ENCODE results near the gene PSTPIP1. TPM values are rescaled to one million over a fixed set of nuclear protein-coding genes. Genes with fewer than 3 reads are reported as not detected.

PSTPIP1 gene
- total and polyA plus RNA-seq, 2 of the 8 experiments (the other 6 are each of a cell fraction or from before 2014, with no cell fraction given), result 1.6 to 1.8 TPM

DNA sequence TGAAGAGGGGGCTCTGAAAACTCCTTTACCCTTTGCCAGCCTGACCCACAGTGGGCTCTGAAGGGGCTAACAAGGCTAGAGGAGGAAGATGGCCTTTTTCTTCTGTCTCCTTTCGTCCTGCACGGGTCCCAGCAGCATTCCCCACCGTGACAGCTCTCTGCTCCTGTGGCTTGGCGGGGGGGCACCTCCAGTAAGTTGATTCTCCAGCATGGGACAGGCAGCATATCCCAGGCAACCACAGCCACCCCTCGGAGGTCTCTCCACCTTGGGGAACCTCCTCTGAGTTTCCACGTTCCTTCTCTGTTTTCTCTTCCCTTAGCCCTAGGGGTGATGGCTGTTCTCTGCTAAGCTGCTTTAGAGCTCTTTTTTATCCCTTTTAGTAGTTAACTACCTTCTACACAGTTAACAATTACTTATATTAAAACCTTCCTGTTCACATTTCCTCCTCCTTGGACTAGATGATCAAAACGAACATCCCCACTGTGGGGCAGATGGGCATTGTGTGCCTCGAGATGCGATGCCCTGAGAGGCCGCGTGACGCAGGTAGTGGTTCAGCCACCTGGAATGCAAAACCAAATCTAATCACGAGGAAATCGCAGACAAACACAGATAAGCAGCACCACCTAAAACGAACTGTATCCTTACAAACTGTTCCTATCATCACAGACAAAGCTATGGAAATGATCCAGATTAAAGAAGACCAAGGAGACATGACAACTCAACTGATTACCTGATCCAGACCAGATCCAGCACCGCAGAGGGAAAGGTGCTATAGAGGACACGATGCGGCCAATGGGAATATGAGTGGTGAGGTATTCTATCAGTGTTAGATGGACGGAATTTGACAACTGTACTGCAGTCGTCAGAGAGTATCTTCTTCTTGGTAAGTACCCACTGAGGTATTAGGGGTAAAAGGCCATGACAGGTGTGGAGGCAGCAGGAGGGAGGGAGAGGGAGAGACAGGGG lies 48.3 kb downstream of the PSTPIP1 start:
- Histone ChIP-seq H4K5ac (ENCODE audit: insufficient read length, low read depth, low read length) (no peak overlapping the region), H3K4me3 (ENCODE audit: extremely low read depth in 1 of 4, insufficient read depth in 2 of 4, low read depth in 3 of 4, low read length in 4 of 4) (no peak overlapping the region), H3K14ac (ENCODE audit: insufficient read length) (no peak overlapping the region), H3K79me2 (ENCODE audit: control insufficient read depth in 1 of 2, insufficient read depth in 2 of 2, low read length in 2 of 2) (no peaks in the 10 kb centered on the region), H2AK5ac (ENCODE audit: low read depth, low read length) (no peak overlapping the region), H3K27me3 (replicated peaks in 1 of 4; ENCODE audit: control insufficient read depth in 3 of 4, extremely low read depth in 1 of 4, insufficient read depth in 3 of 4, low read length in 3 of 4) (no peaks in the 10 kb centered on the region), H3K18ac (ENCODE audit: extremely low read depth, low read length) (no peak overlapping the region), H3K4me2 (ENCODE audit: insufficient read depth in 1 of 2, low read depth in 2 of 2, low read length in 2 of 2) (no peak overlapping the region), H3K9me3 (ENCODE audit: insufficient read depth in 2 of 2, low read depth in 1 of 2, low read length in 1 of 2) (peaks cover 0 to 4% of the 10 kb centered on the region in 2 experiments; a peak in 1 of 4 replicates), H3K23me2 (ENCODE audit: low read depth, low read length) (no peaks in the 10 kb centered on the region), H4K91ac (replicated peaks; ENCODE audit: insufficient read length, low read length) (no peak overlapping the region), H3K4ac (replicated peaks; ENCODE audit: insufficient read length, low read depth, low read length) (no peak overlapping the region), H3K56ac (replicated peaks; ENCODE audit: insufficient read length, low read depth, low read length) (no peak overlapping the region), H2BK15ac (ENCODE audit: low read length) (no peak overlapping the region), H3K4me1 (replicated peaks in 1 of 4; ENCODE audit: control insufficient read depth in 3 of 4, insufficient read depth in 4 of 4, low read length in 3 of 4) (no peaks in the 10 kb centered on the region), H2BK12ac (ENCODE audit: low read depth, low read length) (no peak overlapping the region), H3K27ac (ENCODE audit: low read depth, low read length) (no peak overlapping the region), H3K23ac (ENCODE audit: insufficient read length) (no peak overlapping the region), H2BK120ac (replicated peaks; ENCODE audit: low read depth, low read length) (no peak overlapping the region), H2BK5ac (ENCODE audit: low read depth, low read length) (no peak overlapping the region), H2BK20ac (ENCODE audit: low read length) (no peak overlapping the region), H4K20me1 (replicated peaks in 1 of 2; ENCODE audit: control insufficient read depth in 1 of 2, insufficient read depth in 2 of 2, low read length in 2 of 2) (peaks cover 0 to 4% of the 10 kb centered on the region in 2 experiments), H3K9ac (replicated peaks in 1 of 4; ENCODE audit: extremely low read depth in 1 of 4, low read depth in 3 of 4, low read length in 3 of 4) (no peak overlapping the region), H4K8ac (ENCODE audit: extremely low read depth, insufficient read depth, low read length) (no peak overlapping the region), H3K36me3 (ENCODE audit: control insufficient read depth in 2 of 4, insufficient read depth in 4 of 4, low read length in 3 of 4) (peaks cover 4 to 36% (median 11%) of the 10 kb centered on the region in 4 experiments), H2AFZ (ENCODE audit: low read length) (no peak overlapping the region), H3K79me1 (ENCODE audit: low read depth, low read length) (no peaks in the 10 kb centered on the region; the same call in 1 of the 2 replicates)
- POLR2A ChIA-PET (ENCODE audit: partially characterized antibody), result interaction anchor here (1.5 to 1.8 kb wide), 2 partner anchors 9 to 28 kb away, joined by 3 read pairs; partner anchors contain the start of gene TSPAN3
- DNase-seq (ENCODE audit: low read depth in 1 of 2, low spot score in 2 of 2) (no peak), FAIRE-seq (no peak)
- WGBS, 2 experiments (ENCODE audit: extremely low coverage in 1 of 2, insufficient coverage in 1 of 2, insufficient read length in 1 of 2, insufficient replicate concordance in 2 of 2, low coverage in 1 of 2, low lambda C conversion rate in 2 of 2, missing lambda C conversion rate in 1 of 2), result 89% methylated on average over 20 of the region's 20 CpGs; no CpG with 5 or more reads in 1 of the 2 experiments
- CTCF ChIA-PET (ENCODE audit: partially characterized antibody), result interaction anchor here (3.7 to 3.8 kb wide), 2 partner anchors 8 to 19 kb away, joined by 18 to 52 read pairs; no protein-coding TSS in a partner anchor
- TF ChIP-seq ZNF274 (IDR thresholded peaks at IDR 0.05; ENCODE audit: borderline replicate concordance, extremely low read depth, low read length) (no peak), RNF2 (IDR thresholded peaks at IDR 0.05; ENCODE audit: borderline replicate concordance, low read depth, low read length, missing control alignments, poor library complexity, severe bottlenecking) (no peak), RXRA (IDR thresholded peaks at IDR 0.05; ENCODE audit: insufficient read depth, low read depth, low read length) (no peak), KDM4A (IDR thresholded peaks at IDR 0.05; ENCODE audit: low read depth, low read length, severe bottlenecking) (no peak), JUND (IDR thresholded peaks at IDR 0.05; ENCODE audit: low read length) (no peak)
- TF ChIP-seq, protein P1, sequence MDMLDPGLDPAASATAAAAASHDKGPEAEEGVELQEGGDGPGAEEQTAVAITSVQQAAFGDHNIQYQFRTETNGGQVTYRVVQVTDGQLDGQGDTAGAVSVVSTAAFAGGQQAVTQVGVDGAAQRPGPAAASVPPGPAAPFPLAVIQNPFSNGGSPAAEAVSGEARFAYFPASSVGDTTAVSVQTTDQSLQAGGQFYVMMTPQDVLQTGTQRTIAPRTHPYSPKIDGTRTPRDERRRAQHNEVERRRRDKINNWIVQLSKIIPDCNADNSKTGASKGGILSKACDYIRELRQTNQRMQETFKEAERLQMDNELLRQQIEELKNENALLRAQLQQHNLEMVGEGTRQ (IDR thresholded peaks at IDR 0.05; ENCODE audit: low read length), result no peak
